AG04449 (cell line): ENCODE measurements around the gene TM4SF1.

ENCODE experiments used
- CTCF ChIA-PET: fragments of 350-600 bp; formaldehyde crosslinking; extraction: SDS; loops from one replicate; lab custom pipeline; 2021; ENCODE audit warnings: antibody characterized with exemption; lab: Yijun Ruan, JAX
- POLR2A ChIA-PET: fragments of 400-600, 350-600 bp; formaldehyde crosslinking; extraction: SDS; loops from one replicate; lab custom pipeline; 2020; ENCODE audit warnings: antibody characterized with exemption, inconsistent platforms; lab: Yijun Ruan, JAX
- DNase-seq: peaks from one replicate; pipeline ENCODE4 v3.0.0-alpha.2; 2010; ENCODE audit warnings: low read depth, low spot score
- H3K4me3 ChIP-seq: 2 replicates; pipeline ENCODE4 v1.5.1; 2011; ENCODE audit warnings: low read depth, mild to moderate bottlenecking, control low read depth, low read length
- TF ChIP-seq, protein P1 (sequence below): IDR thresholded peaks from one replicate; pipeline ENCODE4 v1.5.1; 2011; ENCODE audit warnings: mild to moderate bottlenecking, moderate library complexity, low read length, control low read depth, inconsistent platforms; ENCODE audit not compliant: insufficient read depth; ENCODE audit errors: missing control alignments

TM4SF1 gene

DNA sequence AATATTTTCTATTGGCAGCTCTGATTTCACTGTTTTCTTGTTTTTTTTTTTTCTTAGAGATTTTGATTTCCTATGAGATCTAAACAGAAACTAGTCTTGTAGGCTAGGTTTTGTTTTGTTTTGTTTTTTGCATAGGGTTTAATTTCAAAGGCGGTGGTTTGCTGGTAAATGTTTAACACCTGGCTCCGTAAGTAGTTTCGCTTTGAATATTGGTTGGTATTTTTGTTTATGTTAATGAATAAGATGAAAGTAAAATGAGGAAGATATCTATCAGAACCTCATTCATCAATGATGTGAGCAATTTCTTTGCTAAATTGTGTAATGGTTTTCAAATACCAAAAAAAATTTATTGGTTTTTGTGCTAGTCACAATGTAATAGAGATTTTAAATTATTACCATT, 39.7 kb upstream of the TM4SF1 start:
- no peak for DNase-seq
- TF ChIP-seq, protein P1, sequence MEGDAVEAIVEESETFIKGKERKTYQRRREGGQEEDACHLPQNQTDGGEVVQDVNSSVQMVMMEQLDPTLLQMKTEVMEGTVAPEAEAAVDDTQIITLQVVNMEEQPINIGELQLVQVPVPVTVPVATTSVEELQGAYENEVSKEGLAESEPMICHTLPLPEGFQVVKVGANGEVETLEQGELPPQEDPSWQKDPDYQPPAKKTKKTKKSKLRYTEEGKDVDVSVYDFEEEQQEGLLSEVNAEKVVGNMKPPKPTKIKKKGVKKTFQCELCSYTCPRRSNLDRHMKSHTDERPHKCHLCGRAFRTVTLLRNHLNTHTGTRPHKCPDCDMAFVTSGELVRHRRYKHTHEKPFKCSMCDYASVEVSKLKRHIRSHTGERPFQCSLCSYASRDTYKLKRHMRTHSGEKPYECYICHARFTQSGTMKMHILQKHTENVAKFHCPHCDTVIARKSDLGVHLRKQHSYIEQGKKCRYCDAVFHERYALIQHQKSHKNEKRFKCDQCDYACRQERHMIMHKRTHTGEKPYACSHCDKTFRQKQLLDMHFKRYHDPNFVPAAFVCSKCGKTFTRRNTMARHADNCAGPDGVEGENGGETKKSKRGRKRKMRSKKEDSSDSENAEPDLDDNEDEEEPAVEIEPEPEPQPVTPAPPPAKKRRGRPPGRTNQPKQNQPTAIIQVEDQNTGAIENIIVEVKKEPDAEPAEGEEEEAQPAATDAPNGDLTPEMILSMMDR = no peak
- no peak overlapping the region for H3K4me3 ChIP-seq
- ChIA-PET POLR2A (interaction anchor here (0.6 kb wide), 1 partner anchor 286 kb away, joined by 3 read pairs; no protein-coding TSS in a partner anchor), CTCF (interaction anchor here (1.1 kb wide), 1 partner anchor 8 kb away, joined by 3 read pairs; no protein-coding TSS in a partner anchor)

DNA sequence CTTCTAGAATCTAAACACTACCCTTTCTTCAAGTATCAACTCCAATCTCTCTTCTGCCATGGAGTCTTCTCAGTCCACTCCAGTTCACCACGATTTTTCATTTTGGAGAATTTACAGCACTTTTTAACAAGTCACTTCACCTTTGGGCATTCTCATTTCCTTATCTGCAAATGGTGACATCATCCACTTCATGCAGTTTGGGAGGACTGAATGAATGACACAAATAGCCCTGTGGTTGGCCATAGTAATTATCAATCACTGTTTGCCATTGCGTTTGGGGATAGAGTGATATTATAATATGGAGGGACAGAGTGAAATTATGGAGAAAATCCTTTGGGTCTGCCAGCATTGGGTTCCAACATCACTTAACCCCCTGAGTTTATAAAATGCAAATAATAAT, 38.0 kb upstream of the TM4SF1 start:
- ChIA-PET CTCF (interaction anchor here (1.1 kb wide), 1 partner anchor 65 kb away, joined by 3 read pairs; no protein-coding TSS in a partner anchor), POLR2A (no interaction called here)
- TF ChIP-seq, protein P1 = no peak
- no peak for DNase-seq
- no peak overlapping the region for H3K4me3 ChIP-seq

- ChIA-PET POLR2A (no interaction called here), CTCF (interaction anchor here (0.9 kb wide), 1 partner anchor 13 kb away, joined by 3 read pairs; no protein-coding TSS in a partner anchor)
- TF ChIP-seq, protein P1 = no peak
- no peak overlapping the region for H3K4me3 ChIP-seq
- DNase-seq = no peak
Observed at GRCh38 chr3:149414557-149415231, 37.2 kb upstream of the TM4SF1 start.

GRCh38 chr3:149411583-149411982, 34.1 kb upstream of the TM4SF1 start:
- TF ChIP-seq, protein P1 = no peak
- CTCF ChIA-PET = interaction anchor here (0.9 kb wide), 1 partner anchor 10 kb away, joined by 3 read pairs; no protein-coding TSS in a partner anchor
- POLR2A ChIA-PET = no interaction called here
- no peak overlapping the region for H3K4me3 ChIP-seq
- no peak for DNase-seq

DNA sequence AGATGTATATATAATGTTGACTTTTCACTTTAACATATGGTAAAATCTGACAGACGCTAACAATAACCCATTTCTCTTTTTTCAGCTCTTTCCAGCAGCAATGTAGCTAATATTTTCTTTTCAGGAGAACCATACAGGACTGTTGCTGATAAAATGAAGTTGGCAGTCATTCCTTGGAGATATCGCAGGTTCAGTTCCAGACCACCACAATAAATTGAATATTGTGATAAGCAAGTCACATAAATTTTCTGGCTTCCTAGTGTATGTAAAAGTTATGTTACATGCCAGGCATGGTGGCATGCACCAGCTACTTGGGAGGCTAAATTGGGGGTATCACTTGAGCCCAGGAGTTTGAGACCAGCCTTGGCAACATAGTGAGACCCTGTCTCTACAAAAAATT, 31.9 kb upstream of the TM4SF1 start:
- no peak overlapping the region for H3K4me3 ChIP-seq
- DNase-seq = no peak
- ChIA-PET POLR2A (no interaction called here), CTCF (interaction anchor here (0.7 to 1.6 kb wide), 3 partner anchors 8 to 71 kb away, joined by 3 to 4 read pairs (median 4); no protein-coding TSS in a partner anchor)
- TF ChIP-seq, protein P1 = no peak

GRCh38 chr3:149407898-149408297, 30.4 kb upstream of the TM4SF1 start:
- DNase-seq = no peak
- POLR2A ChIA-PET = no interaction called here
- no peak overlapping the region for H3K4me3 ChIP-seq
- TF ChIP-seq, protein P1 = no peak
- CTCF ChIA-PET = interaction anchor here (0.9 to 1.6 kb wide), 2 partner anchors 9 to 72 kb away, joined by 3 to 4 read pairs; no protein-coding TSS in a partner anchor
